GM12872 (cell line): ENCODE measurements around the gene HSP90AA1.

Source experiments
- CTCF ChIP-seq: IDR thresholded peaks from 3 replicates; pipeline ENCODE4 v1.5.1; 2011; ENCODE audit warnings: low read depth, mild to moderate bottlenecking, low read length, moderate library complexity; ENCODE audit not compliant: insufficient read depth

Gene HSP90AA1

DNA sequence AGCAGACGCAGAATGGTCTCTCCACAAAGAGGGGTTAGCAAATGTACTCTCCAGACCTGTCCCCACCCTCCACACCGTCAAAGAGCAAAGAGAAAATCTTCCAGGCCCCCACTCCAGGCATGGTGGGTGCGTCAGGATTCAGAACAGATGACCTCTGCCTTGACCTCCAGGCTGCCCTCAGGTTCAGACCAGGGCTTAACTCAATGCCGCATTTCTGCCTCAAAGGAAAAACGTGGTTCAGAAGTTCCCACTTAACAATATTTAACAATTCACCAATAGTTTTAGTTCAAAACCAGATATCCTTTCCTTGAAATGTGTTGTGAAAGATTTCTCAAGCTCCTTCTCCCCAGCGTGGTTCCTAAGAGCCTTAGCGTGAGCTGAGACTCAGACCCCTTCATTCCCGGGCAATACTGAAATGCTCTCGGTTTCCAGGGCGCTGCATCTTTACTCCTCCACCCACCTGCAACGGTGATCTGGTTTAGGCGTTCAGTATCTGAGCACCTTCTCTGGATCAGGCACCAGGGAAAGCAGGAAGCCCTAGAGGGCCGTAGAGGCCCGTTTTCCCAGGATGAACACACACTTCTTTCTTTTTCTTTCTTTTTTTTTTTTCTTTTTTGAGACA lies 22.9 kb downstream of the HSP90AA1 start:
- no peak for TF ChIP-seq CTCF

DNA sequence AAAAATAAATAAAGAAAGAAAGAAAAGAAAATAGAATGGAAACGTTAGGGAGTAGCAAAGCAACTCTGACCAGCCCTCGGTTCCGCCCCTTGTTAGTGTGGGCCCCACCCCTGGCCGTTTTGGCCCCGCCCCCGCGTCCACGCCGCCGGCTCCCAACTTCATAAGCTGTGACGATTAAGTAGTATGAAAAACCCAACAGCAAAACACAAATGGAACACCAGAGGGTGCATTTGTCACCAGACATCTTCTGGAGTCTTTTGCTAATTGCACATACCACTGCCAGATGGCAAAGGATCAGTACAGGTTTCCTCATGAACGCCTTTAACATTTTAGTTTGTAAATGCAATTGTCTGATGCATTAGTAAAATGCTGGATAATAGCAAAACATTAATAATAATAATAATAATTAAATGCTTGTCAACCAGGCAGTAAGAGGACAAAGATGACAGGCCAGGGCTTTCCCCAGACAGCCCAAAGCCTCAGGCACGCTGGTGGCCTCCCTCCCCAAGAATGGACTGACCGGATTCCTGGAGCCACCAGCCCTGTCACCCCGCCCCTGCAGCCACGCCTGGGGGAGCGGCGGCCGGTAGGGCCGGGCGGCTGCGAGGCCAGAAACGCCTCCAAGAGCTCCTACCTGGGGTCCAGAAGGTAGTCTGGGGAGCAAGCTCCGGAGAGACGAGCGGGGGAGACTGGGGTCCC lies 23.6 kb downstream of the HSP90AA1 start:
- peak; percentile 38; the same call in 2 of the 3 replicates for TF ChIP-seq CTCF

GRCh38 chr14:102058961-102059360 lies 27.9 kb downstream of the HSP90AA1 start:
- TF ChIP-seq CTCF = no peak

DNA sequence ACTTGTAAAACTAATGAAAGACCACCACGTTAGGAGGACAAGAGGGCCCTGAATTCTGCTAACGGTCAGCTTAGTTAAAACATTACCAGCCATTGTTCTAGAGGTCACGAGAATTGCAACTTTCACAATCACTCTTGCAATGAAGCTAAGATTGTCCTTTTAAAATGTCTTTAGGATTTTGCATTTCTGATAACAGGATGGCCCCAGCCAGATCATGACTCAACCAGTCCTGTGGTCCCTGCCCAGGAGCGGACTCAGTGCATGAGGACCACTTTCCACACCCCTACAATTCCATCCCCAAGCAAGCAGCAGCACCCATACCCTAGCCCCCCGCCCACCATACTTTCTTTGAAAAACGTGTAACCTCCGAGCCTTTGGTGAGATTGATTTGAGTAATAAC lies 28.7 kb downstream of the HSP90AA1 start:
- TF ChIP-seq CTCF = no peak

- TF ChIP-seq CTCF = no peak
Measured at GRCh38 chr14:102057480-102058114, 29.2 kb downstream of the HSP90AA1 start.

- no peak for TF ChIP-seq CTCF
Measured at GRCh38 chr14:102056694-102057442, 30.0 kb downstream of the HSP90AA1 start.
